Tibial nerve (tissue), 3 donors: Measurements from ENCODE around the gene LBHD2.

ENCODE experiments used
- CTCF ChIP-seq, 5 experiments: fragments of 200-600 bp in 3 of 5; fragments of 450-650 bp in 2 of 5; sonication (generic) in 3 of 5; IDR thresholded peaks; one replicate each; pipeline ENCODE4 v1.5.1; 2016 to 2019; ENCODE audit warnings: antibody characterized with exemption in 5 of 5, mild to moderate bottlenecking in 3 of 5, moderate library complexity in 2 of 5
- POLR2A ChIP-seq, 2 donors: fragments of 450-650 bp; IDR thresholded peaks; one replicate each; pipeline ENCODE4 v1.6.1; 2017; ENCODE audit warnings: antibody characterized with exemption in 2 of 2, mild to moderate bottlenecking in 2 of 2, moderate library complexity in 2 of 2

GRCh38 chr14:103045371-103045869 is 38.6 kb upstream of the LBHD2 start:
- TF ChIP-seq POLR2A (IDR thresholded peaks at IDR 0.05): no peak
- no peak for TF ChIP-seq CTCF (IDR thresholded peaks at IDR 0.05)
